HEK293 (cell line): Measurements from ENCODE around the gene DHX32.

Experiments
- CTCF ChIA-PET: fragments of 350-600 bp; formaldehyde crosslinking; extraction: SDS; loops from one replicate; lab custom pipeline; 2021; ENCODE audit warnings: antibody characterized with exemption; lab: Yijun Ruan, JAX
- POLR2A ChIA-PET: fragments of 300-600 bp; formaldehyde crosslinking; extraction: SDS; loops from one replicate; lab custom pipeline; 2020; ENCODE audit warnings: antibody characterized with exemption, inconsistent platforms; lab: Yijun Ruan, JAX
- H3K27ac ChIP-seq: fragments of 200-500 bp; sonication (Bioruptor generic); 2 replicates; pipeline ENCODE4 v1.5.1; 2014; ENCODE audit warnings: low read depth, low read length, control low read depth, inconsistent platforms; ENCODE audit errors: extremely low read depth
- H3K36me3 ChIP-seq, 2 experiments: fragments of 200-500 bp in 1 of 2; sonication (Bioruptor generic) in 1 of 2; 1 replicate in 1 of 2; 2 replicates in 1 of 2; pipeline ENCODE4 v1.5.1; 2014 to 2017; ENCODE audit warnings: inconsistent platforms in 2 of 2, low read length in 2 of 2; ENCODE audit not compliant: control insufficient read depth in 2 of 2, insufficient read depth in 1 of 2
- H3K4me1 ChIP-seq: fragments of 200-500 bp; sonication (Bioruptor generic); 2 replicates; pipeline ENCODE4 v1.5.1; 2014; ENCODE audit warnings: mild to moderate bottlenecking, low read length, inconsistent platforms; ENCODE audit not compliant: control insufficient read depth, insufficient read depth
- H3K4me3 ChIP-seq: 2 replicates; pipeline ENCODE4 v1.5.1; 2011; ENCODE audit warnings: low read depth, mild to moderate bottlenecking, control low read depth, low read length, moderate library complexity
- H3K9me3 ChIP-seq: fragments of 200-500 bp; sonication (Bioruptor generic); 2 replicates; pipeline ENCODE4 v1.5.1; 2014; ENCODE audit warnings: low read depth, low read length, inconsistent platforms; ENCODE audit not compliant: control insufficient read depth, insufficient read depth
- PBX3 ChIP-seq: sonication (generic); formaldehyde crosslinking; IDR thresholded peaks from 2 replicates; pipeline ENCODE4 v1.8.1; 2022; ENCODE audit warnings: mild to moderate bottlenecking, moderate library complexity, missing genetic modification reagents
- ZNF121 ChIP-seq: fragments of 450-650 bp; formaldehyde crosslinking; IDR thresholded peaks from 2 replicates; pipeline ENCODE4 v1.5.1; 2016; ENCODE audit warnings: missing biosample characterization, missing genetic modification characterization
- ZNF140 ChIP-seq: fragments of 450-650 bp; formaldehyde crosslinking; IDR thresholded peaks from 2 replicates; pipeline ENCODE4 v1.5.1; 2016; ENCODE audit warnings: missing biosample characterization, missing genetic modification characterization
- ZNF19 ChIP-seq: fragments of 450-650 bp; formaldehyde crosslinking; IDR thresholded peaks from 2 replicates; pipeline ENCODE4; 2016; ENCODE audit warnings: missing biosample characterization, missing genetic modification characterization, low read depth
- ZNF239 ChIP-seq: fragments of 450-650 bp; formaldehyde crosslinking; IDR thresholded peaks from 2 replicates; pipeline ENCODE4 v1.5.1; 2016; ENCODE audit warnings: missing biosample characterization, missing genetic modification characterization
- ZNF473 ChIP-seq: fragments of 450-650 bp; formaldehyde crosslinking; IDR thresholded peaks from 2 replicates; pipeline ENCODE4 v1.5.1; 2017; ENCODE audit warnings: missing biosample characterization, missing genetic modification characterization
- ZNF513 ChIP-seq: fragments of 450-650 bp; IDR thresholded peaks from 2 replicates; pipeline ENCODE4 v1.5.1; 2018; ENCODE audit warnings: missing biosample characterization, missing genetic modification characterization
- ZNF521 ChIP-seq: fragments of 450-650 bp; formaldehyde crosslinking; IDR thresholded peaks from 2 replicates; pipeline ENCODE4 v1.5.1; 2017; ENCODE audit warnings: missing biosample characterization, mild to moderate bottlenecking, missing genetic modification characterization
- ZNF549 ChIP-seq: fragments of 450-650 bp; IDR thresholded peaks from 2 replicates; pipeline ENCODE4 v1.5.1; 2018; ENCODE audit warnings: missing biosample characterization, missing genetic modification characterization, mild to moderate bottlenecking, inconsistent platforms, moderate library complexity
- ZNF626 ChIP-seq: fragments of 450-650 bp; sonication (Bioruptor Pico); formaldehyde crosslinking; IDR thresholded peaks from 2 replicates; pipeline ENCODE4 v1.5.1; 2018; ENCODE audit warnings: missing biosample characterization, missing genetic modification characterization, inconsistent platforms
- ZNF677 ChIP-seq: fragments of 450-650 bp; IDR thresholded peaks from 2 replicates; pipeline ENCODE4 v1.5.0; 2018; ENCODE audit warnings: missing biosample characterization, mild to moderate bottlenecking, missing genetic modification characterization, moderate library complexity
- TF ChIP-seq, protein P1 (sequence below): fragments of 450-650 bp; formaldehyde crosslinking; IDR thresholded peaks from 2 replicates; pipeline ENCODE4 v1.5.1; 2016; ENCODE audit warnings: missing biosample characterization, missing genetic modification characterization, borderline replicate concordance
- TF ChIP-seq, protein P2 (sequence below): fragments of 450-650 bp; formaldehyde crosslinking; IDR thresholded peaks from 2 replicates; pipeline ENCODE4 v1.5.1; 2017; ENCODE audit warnings: missing biosample characterization, missing genetic modification characterization

The DHX32 gene

GRCh38 chr10:125792342-125793300 lies 88.5 kb downstream of the DHX32 start:
- Histone ChIP-seq H3K4me1 (no peaks in the 10 kb centered on the region), H3K4me3 (no peak overlapping the region), H3K27ac (no peak overlapping the region), H3K36me3 (peaks cover 16 to 85% of the 10 kb centered on the region in 2 experiments), H3K9me3 (no peaks in the 10 kb centered on the region)
- TF ChIP-seq ZNF626 (tag by site-specific recombination), result no peak
- no peak for TF ChIP-seq ZNF19
- ChIA-PET CTCF (no interaction called here), POLR2A (no interaction called here)

DNA sequence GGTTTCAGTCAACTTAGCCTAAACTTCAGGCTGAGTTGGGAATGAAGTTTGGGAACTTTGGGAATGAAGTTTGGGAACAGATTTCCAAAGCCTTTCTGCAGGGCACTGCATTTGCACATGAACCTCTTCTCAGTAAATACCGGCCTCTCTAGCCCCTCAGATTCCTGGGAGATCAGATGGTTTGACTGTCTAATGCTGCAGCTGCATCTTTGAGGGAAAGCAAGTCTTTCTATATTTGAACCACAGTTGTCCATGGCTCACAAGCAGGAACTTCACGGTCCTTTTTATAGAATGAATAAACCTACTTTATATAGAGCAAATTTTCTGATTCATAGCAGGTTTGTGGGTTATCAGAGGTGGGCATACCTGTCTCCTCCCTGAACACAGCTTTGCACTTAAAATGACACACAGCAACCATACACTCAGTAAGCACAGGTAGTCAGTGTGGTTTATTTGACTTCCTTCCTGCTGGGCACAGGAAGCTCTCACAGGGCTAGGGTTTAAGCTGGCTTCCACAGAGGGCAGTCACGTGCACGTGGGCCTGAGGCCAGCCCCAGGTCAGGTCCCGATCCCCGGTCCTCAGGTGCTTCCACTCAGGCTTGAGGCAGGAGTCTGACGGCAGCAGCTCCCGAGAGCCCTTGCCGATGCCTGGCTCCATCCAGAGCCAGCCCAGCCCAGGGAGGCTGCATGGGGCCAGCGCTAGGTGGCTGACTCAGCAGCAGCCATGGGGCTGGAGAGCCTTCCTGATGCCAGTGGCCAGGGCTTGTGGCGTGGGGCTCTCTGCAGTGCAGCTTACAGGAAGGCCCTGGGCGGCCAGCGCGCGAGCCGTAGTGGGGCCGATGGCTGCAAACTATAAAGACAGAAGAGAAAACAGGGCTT lies 92.7 kb downstream of the DHX32 start:
- peaks cover 12 to 46% of the 10 kb centered on the region in 2 experiments for H3K36me3 ChIP-seq
- no peak for TF ChIP-seq PBX3 (CRISPR knock-in tag)
- TF ChIP-seq ZNF677, result no peak
- TF ChIP-seq ZNF239, result no peak
- TF ChIP-seq, protein P1, sequence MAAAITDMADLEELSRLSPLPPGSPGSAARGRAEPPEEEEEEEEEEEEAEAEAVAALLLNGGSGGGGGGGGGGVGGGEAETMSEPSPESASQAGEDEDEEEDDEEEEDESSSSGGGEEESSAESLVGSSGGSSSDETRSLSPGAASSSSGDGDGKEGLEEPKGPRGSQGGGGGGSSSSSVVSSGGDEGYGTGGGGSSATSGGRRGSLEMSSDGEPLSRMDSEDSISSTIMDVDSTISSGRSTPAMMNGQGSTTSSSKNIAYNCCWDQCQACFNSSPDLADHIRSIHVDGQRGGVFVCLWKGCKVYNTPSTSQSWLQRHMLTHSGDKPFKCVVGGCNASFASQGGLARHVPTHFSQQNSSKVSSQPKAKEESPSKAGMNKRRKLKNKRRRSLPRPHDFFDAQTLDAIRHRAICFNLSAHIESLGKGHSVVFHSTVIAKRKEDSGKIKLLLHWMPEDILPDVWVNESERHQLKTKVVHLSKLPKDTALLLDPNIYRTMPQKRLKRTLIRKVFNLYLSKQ (tag by site-specific recombination), result no peak
- TF ChIP-seq ZNF549, result no peak
- TF ChIP-seq, protein P2, sequence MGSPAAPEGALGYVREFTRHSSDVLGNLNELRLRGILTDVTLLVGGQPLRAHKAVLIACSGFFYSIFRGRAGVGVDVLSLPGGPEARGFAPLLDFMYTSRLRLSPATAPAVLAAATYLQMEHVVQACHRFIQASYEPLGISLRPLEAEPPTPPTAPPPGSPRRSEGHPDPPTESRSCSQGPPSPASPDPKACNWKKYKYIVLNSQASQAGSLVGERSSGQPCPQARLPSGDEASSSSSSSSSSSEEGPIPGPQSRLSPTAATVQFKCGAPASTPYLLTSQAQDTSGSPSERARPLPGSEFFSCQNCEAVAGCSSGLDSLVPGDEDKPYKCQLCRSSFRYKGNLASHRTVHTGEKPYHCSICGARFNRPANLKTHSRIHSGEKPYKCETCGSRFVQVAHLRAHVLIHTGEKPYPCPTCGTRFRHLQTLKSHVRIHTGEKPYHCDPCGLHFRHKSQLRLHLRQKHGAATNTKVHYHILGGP (tag by site-specific recombination), result no peak
- TF ChIP-seq ZNF140 (tag by site-specific recombination), result no peak
- TF ChIP-seq ZNF121 (tag by site-specific recombination), result no peak
- no peak for TF ChIP-seq ZNF473 (tag by site-specific recombination)
- no peak for TF ChIP-seq ZNF513 (tag by site-specific recombination)
- TF ChIP-seq ZNF521 (tag by site-specific recombination), result no peak
- TF ChIP-seq, all 188 proteins: peak for 0
- POLR2A ChIA-PET, result no interaction called here
- Histone ChIP-seq H3K4me1 (no peaks in the 10 kb centered on the region), H3K4me3 (no peak overlapping the region), H3K9me3 (no peaks in the 10 kb centered on the region), H3K27ac (no peak overlapping the region)
- CTCF ChIA-PET, result no interaction called here
